Duodenal mucosa (tissue), 2 donors: ENCODE measurements around the gene SLC25A6.
"Not testable (repeated sequence)": the region's sequence is repeated elsewhere in the genome, so short reads cannot be mapped to it uniquely, and the experiment has no call there.

Experiments used
- H3K27ac ChIP-seq: one replicate; pipeline ENCODE4 v1.7.0; 2013; ENCODE audit warnings: low read depth, low read length
- H3K27me3 ChIP-seq, 2 donors: one replicate each; pipeline ENCODE4 v1.7.0; 2013; ENCODE audit warnings: low read length in 2 of 2, control low read depth in 1 of 2; ENCODE audit not compliant: insufficient read depth in 2 of 2, control insufficient read depth in 1 of 2
- H3K36me3 ChIP-seq, 2 donors: one replicate each; pipeline ENCODE4 v1.7.0; 2013; ENCODE audit warnings: low read length in 2 of 2, control low read depth in 1 of 2; ENCODE audit not compliant: insufficient read depth in 2 of 2, control insufficient read depth in 1 of 2
- H3K4me1 ChIP-seq, 2 donors: one replicate each; pipeline ENCODE4 v1.7.0; 2013; ENCODE audit warnings: low read length in 2 of 2, control low read depth in 1 of 2; ENCODE audit not compliant: insufficient read depth in 2 of 2, control insufficient read depth in 1 of 2
- H3K4me3 ChIP-seq, 2 donors: one replicate each; pipeline ENCODE4 v1.7.0; 2013; ENCODE audit warnings: low read length in 2 of 2, low read depth in 1 of 2
- H3K9ac ChIP-seq, 2 donors: one replicate each; pipeline ENCODE4 v1.7.0; 2013; ENCODE audit warnings: low read length in 2 of 2, low read depth in 1 of 2
- H3K9me3 ChIP-seq, 2 donors: one replicate each; pipeline ENCODE4 v1.7.0; 2013; ENCODE audit warnings: low read length in 2 of 2, control low read depth in 1 of 2; ENCODE audit not compliant: control insufficient read depth in 1 of 2

SLC25A6 gene

DNA sequence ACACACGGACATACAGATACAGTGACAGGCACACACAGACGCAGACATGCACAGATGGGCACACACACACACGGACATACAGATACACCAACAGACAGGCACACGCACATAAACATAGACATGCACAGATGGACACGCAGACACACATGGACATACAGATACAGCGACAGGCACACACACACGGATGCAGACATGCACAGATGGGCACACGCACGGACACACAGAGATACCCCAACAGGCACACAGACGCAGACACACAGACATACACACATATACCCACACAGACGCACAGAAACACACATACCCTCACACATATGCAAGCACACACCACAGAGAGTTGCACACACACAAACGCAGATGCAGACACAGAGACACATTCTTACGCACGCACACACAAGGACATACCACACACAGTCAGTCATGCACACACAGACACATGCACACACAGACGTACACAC, 24.4 kb upstream of the SLC25A6 start:
- Histone ChIP-seq H3K9me3 (peaks cover 5 to 6% of the 10 kb centered on the region in 2 donors), H3K4me1 (no peaks in the 10 kb centered on the region), H3K27me3 (no peaks in the 10 kb centered on the region), H3K27ac (no peak overlapping the region), H3K4me3 (no peak overlapping the region), H3K9ac (no peak overlapping the region), H3K36me3 (peaks cover 12 to 59% of the 10 kb centered on the region in 2 donors)

DNA sequence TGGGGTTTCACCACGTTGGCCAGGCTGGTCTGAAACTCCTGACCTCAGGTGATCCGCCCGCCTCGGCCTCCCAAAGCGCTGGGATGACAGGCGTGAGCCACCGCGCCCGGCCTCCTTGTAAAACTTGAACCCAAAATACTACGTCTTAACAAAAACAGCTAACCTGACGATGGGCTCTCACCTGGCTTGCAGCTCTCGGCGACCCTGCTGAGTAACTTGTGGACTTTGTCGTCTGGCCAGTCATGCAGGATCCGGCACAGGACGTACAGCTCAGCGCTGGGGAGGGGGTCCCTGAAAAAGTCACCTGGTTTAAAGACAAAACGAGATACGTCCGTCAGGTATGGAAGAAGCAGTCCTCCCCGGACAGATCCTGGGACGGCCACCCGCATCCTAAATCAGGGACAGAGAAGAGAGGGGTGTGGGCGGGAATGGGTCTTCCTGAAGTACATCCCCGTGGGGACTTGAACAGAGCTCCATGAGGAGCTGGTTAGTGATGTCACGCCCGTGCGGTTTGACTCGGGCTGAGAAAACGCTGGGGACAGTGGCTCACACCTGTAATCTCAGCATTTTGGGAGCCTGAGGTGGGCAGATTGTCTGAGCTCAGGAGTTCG, 20.7 kb upstream of the SLC25A6 start:
- Histone ChIP-seq H3K27ac (no peak overlapping the region), H3K36me3 (peaks cover 8 to 49% of the 10 kb centered on the region in 2 donors), H3K27me3 (no peaks in the 10 kb centered on the region), H3K9ac (no peak overlapping the region), H3K4me3 (no peak overlapping the region), H3K9me3 (no peaks in the 10 kb centered on the region), H3K4me1 (no peaks in the 10 kb centered on the region)

DNA sequence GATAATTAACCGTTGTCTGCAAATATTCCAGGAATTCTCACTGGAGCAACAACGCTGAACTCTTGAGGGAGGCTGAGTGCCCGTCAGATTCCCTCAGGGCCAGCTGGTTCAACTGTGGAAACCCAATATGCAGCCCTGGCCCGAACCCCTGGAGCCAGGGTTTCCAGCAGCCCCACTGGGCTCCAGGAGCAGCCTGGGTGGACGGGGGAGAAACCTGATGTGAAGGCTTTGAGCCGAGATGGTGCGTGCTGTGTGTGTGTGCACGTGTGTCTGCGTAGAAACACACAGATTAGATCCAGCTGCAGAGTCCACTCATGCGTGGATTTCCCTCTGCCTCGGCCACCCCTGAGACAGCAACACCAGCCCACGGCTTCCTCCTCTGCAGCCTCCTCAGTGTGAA, 19.4 kb upstream of the SLC25A6 start:
- H3K27ac ChIP-seq, result no peak overlapping the region
- no peak overlapping the region for H3K9ac ChIP-seq
- no peaks in the 10 kb centered on the region for H3K9me3 ChIP-seq
- H3K4me3 ChIP-seq, result no peak overlapping the region
- H3K4me1 ChIP-seq, result no peaks in the 10 kb centered on the region
- H3K36me3 ChIP-seq, result peaks cover 5 to 49% of the 10 kb centered on the region in 2 donors
- no peaks in the 10 kb centered on the region for H3K27me3 ChIP-seq

GRCh38 chrX:1407035-1407434, 15.1 kb upstream of the SLC25A6 start:
- Histone ChIP-seq H3K4me1 (no peaks in the 10 kb centered on the region), H3K27ac (no peak overlapping the region), H3K9me3 (no peaks in the 10 kb centered on the region), H3K4me3 (no peak overlapping the region), H3K9ac (no peak overlapping the region), H3K27me3 (no peaks in the 10 kb centered on the region), H3K36me3 (peaks cover 20 to 60% of the 10 kb centered on the region in 2 donors)

DNA sequence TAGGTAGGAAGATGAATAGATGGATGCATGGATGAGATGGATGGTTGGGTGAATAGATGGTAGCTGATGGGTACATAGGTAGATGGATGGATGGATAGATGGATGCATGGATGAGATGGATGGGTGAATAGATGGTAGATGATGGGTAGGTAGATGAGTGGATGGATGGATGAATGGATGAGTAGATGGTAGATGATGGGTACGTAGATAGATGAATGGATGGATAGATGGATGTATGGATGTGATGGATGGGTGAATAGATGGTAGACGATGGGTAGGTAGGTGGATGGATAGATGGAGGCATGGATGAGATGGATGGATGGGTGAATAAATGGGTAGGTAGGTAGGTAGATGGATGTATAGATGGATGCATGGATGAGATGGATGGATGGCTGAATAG, 13.9 kb upstream of the SLC25A6 start:
- H3K4me3 ChIP-seq, H3K27ac ChIP-seq, H3K9ac ChIP-seq, H3K4me1 ChIP-seq, H3K9me3 ChIP-seq, H3K27me3 ChIP-seq: not testable (repeated sequence)
- H3K36me3 ChIP-seq, result peaks cover 28 to 59% of the 10 kb centered on the region in 2 donors

GRCh38 chrX:1403867-1404266, 12.0 kb upstream of the SLC25A6 start:
- H3K9me3 ChIP-seq, H3K9ac ChIP-seq, H3K4me1 ChIP-seq, H3K27ac ChIP-seq, H3K27me3 ChIP-seq, H3K4me3 ChIP-seq: not testable (repeated sequence)
- peaks cover 28 to 66% of the 10 kb centered on the region in 2 donors for H3K36me3 ChIP-seq

- Histone ChIP-seq H3K27me3 (no peaks in the 10 kb centered on the region), H3K4me1 (no peaks in the 10 kb centered on the region), H3K4me3 (no peak overlapping the region), H3K27ac (no peak overlapping the region), H3K9me3 (no peaks in the 10 kb centered on the region), H3K36me3 (peaks cover 28 to 66% of the 10 kb centered on the region in 2 donors), H3K9ac (no peak overlapping the region)
Observed at GRCh38 chrX:1403228-1403627, 11.3 kb upstream of the SLC25A6 start.

DNA sequence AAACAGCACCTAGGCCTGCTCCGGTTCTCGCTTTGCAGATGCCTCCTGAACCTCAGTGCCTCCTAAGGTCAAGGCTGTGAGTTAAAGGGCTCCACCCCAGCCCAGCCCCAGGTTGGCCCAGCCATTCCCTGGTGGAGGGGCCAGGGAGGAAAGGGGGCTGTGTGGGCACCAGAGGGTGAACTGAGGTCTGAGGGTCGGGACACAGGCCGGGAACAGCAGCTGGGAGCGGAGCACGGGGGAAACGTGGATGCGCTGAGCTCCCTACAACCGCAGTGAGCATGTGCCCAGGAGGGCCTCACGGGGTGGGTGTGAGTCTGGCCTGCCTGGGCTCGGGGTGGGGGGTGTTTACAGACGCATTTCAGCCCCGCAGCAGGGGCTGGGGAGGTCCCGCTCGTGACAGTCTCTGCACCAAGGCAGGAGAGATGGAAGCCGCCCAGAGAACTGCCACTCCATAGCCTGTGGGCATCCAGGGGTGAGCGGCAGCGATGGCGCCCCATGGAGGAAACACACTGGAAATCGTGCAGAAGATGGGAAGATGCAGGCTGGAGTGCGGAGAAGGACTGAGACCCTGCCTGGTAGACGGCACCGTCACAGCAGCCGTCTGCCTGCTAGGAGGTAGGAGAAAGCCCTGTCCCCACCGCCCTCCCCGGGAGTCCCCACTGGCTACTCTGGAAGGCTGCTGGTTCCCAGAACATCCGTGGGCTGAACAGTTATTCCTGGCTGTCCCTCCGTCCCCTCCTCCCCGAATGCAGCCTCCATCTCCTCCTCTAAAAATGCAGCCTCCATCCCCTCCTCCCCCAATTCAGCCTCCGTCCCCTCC, 9.9 kb upstream of the SLC25A6 start:
- H3K9me3 ChIP-seq, result no peaks in the 10 kb centered on the region
- no peak overlapping the region for H3K27ac ChIP-seq
- H3K4me3 ChIP-seq, result no peak overlapping the region
- H3K27me3 ChIP-seq, result no peaks in the 10 kb centered on the region
- no peaks in the 10 kb centered on the region for H3K4me1 ChIP-seq
- H3K36me3 ChIP-seq, result peaks cover 28 to 54% of the 10 kb centered on the region in 2 donors
- H3K9ac ChIP-seq, result no peak overlapping the region

DNA sequence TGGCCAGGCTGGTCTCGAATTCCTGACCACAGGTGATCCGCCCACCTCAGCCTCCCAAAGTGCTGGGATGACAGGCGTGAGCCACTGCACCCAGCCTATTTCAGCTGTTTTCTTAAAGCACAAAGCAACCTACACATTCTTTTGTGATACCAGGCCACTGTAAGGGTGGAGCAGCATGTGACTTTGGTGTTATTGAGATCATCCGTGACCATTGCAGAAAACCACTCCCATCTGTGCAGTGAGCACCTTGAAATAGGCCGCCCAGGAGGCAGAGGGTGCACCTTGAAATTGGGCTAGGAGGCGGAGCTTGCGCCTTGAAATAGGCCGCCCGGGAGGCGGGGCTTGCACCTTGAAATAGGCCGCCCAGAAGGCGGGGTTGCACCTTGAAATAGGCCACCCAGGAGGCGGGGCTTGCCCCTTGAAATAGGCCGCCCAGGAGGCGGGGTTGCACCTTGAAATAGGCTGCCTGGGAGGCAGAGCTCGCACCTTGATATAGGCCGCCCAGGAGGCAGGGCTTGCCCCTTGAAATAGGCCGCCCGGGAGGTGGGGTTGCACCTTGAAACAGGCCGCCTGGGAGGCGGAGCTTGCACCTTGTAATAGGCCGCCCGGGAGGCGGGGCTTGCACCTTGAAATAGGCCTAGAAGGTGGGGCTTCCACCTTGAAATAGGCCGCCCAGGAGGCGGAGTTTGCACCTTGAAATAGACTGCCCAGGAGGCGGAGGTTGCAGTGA, 9.0 kb upstream of the SLC25A6 start:
- peaks cover 28 to 45% of the 10 kb centered on the region in 2 donors for H3K36me3 ChIP-seq
- H3K4me1 ChIP-seq, result no peaks in the 10 kb centered on the region
- no peak overlapping the region for H3K9ac ChIP-seq
- no peaks in the 10 kb centered on the region for H3K27me3 ChIP-seq
- H3K4me3 ChIP-seq, result no peak overlapping the region
- H3K27ac ChIP-seq, result no peak overlapping the region
- H3K9me3 ChIP-seq, result no peaks in the 10 kb centered on the region

- Histone ChIP-seq H3K9ac (no peak overlapping the region), H3K36me3 (peaks cover 25 to 37% of the 10 kb centered on the region in 2 donors), H3K27ac (no peak overlapping the region), H3K4me1 (no peaks in the 10 kb centered on the region), H3K4me3 (no peak overlapping the region), H3K27me3 (no peaks in the 10 kb centered on the region), H3K9me3 (no peaks in the 10 kb centered on the region)
Observed at GRCh38 chrX:1400049-1400448, 8.1 kb upstream of the SLC25A6 start.
